NOMO-1 treated with dmso at 0.1 percent for 144 hours (cell line): ENCODE results near the gene TENT5A.
"Not testable (repeated sequence)": the region's sequence is repeated elsewhere in the genome, so short reads cannot be mapped to it uniquely, and the experiment has no call there.

ENCODE experiments used
- DNase-seq: peaks from one replicate; lab custom pipeline; 2025; ENCODE audit not compliant: unreplicated experiment; lab: John Stamatoyannopoulos, UW

TENT5A gene

DNA sequence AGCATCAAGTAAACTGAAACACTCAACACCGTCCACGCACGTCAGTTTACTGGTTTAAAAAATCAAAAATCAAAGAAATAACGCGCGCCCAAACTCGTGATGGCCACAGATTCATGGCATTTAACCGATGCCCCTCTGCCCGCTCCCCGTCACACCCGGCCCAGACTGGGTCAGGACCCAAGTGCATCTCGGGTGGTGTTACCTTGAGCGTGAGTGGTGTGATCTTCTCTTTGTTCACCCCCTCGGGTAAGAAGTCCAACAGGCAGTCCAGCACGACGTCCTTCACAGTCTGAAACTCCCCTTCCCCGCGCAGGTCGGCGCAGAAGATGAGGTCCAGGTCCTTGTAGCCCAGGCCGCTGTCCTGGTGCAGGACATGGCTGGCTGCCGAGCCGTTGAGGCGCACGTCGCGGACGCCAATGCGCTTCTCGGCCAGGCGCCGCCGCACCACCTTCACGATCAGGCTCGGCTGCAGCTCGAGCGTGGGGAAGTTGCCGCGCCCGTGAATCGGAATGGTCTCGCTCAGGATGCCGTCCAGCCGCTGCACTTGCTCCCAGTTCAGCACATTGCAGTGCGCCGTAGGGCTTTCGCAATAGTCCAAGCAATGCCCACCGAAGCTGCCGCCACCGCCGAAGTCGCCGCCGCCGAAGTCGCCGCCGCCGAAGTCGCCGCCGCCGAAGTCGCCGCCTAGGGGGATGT, 945 bp downstream of the TENT5A start:
- DNase-seq = peak; percentile 42

DNA sequence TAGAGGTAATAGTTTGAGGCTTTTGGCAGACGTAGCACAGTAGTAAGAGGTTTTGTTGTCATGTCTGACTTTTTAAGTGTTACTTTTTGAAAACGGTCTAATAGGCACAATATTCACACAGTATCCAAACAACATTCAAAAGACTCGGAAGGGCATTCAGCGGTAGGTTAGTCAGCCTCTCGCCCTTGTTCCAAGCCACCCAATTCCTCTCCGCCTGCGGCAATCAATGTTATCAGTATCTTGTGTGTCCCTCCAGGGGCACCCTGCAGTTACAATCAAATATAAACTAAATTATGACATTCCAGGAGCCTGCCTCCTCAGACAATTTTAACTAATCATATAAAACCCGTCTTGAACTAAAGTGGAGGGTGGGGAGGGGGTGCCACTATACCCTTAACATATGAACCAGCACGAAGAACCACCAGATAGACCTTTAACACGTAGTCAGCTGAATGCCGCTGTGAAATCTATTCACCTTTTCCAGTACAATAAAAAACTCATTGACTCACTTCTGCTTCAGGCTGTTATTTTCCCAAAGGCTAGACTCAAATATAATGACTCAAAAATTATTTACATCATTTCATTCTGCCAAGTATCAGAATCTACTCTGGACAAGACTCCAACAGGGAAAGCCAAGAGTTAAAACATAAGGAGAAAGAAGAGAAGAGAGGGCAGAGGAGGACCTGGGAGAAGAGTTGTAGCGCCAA, 1.6 kb downstream of the TENT5A start:
- no peak for DNase-seq

DNA sequence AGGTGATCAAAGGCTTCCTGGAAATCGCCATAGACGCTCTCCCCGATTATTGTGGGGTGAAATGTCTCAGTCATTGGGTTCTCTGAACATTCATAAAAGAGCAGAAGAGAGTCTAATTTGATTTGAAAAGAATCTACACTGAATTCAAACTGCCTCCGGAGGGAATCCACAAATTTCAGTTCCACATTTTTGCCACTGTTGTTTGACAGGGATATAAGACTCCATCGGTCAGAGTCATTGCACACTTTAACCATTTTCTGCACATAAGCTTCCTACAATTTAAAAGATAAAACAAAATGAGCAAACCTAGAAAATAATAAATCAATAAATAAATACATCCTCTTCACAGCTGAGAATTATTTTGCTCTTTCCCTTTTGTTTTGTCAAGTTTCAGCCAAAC, 2.3 kb downstream of the TENT5A start:
- DNase-seq = no peak

DNA sequence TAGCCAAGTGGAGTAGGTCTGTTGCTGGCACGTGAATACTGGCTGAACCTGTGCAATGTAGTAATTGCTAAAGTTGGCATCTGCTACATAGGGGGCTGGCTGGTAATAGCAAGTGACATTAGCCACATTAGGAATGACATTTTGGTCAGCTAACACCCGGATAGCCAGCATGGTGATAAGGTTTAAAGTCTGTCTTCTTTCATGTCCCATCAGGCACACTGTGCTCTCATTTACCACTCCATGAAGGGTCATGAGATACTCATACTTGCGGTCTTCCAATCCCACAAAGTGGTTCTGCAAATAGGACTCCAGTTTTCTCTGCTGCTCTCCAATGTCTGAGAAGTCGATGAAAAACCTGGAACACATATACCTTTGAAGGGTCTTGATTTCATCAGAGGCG, 2.8 kb downstream of the TENT5A start:
- no peak for DNase-seq

DNA sequence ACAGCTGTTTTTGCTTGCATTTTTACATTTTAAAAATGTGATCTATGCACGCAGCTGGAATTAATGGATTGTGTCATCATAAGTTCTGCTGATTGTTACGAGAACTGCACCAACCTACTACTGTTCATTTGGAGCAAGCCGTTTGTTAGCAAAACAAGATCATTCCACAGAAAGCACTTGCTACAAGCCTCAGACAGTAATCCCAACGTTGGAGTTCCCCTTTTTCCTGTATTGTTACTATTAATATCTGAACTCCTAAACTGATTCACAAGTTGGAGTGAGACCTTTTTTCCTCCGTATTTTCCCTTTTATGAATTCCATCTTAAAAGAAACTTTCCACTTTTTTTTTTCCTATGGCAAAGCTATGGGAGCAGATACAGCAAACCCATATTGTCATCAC, 3.5 kb downstream of the TENT5A start:
- DNase-seq = no peak

DNA sequence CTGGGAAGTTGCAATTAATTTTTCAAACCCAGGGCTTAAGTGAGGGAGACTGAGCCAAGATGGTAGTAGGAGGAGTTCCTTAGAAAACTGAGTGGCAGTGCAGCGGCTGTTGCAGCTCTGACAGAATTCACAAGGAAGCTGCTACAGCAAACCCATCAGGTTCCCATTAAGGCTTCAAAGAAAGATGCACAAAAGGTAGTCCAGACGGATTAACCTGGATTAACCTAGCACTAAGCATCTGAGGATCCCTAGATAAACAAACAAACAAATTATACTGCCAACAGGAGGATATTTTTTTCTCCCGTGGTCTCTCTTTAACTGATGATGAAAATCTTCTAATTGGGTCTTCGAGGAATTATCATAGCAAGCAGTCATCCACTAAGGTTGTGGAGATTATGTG, 5.2 kb downstream of the TENT5A start:
- DNase-seq = no peak

DNA sequence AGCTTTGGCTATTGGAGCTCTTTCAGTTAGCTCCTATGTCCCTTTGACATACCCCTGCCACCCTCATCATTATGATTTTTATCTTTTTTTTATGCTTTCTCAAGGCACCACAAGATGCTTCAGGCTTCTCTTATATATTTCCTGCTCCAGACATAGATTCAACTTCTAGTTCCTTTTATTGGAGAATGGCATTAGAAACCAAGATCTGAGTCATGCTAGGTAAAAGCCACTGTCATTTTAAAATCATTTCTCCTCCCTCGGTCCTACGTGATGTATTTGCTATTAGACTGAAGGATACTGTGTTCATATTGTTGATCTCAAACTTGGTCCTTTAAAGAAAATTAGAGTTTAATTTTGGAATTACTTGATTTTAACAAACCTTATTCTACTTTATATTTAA, 8.3 kb downstream of the TENT5A start:
- DNase-seq = peak; percentile 42

DNA sequence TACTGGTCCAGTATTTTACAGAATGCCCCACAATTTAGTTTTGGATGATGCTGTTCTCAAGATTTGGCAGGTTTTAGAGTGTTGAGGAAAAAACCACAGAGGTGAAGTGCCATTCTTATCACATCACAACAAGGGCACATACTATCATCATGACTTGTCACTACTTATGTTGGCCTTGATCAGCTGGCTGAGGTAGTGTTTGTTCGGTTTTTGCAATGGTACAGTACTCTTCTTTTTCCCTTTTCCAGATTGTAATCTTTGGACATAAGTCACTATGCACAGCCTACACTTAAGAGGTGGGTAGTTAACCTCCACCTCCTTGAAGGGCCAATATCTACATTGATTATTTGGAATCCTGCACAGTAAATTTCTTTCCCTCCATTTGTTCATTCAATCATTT, 8.8 kb downstream of the TENT5A start:
- DNase-seq = no peak

DNA sequence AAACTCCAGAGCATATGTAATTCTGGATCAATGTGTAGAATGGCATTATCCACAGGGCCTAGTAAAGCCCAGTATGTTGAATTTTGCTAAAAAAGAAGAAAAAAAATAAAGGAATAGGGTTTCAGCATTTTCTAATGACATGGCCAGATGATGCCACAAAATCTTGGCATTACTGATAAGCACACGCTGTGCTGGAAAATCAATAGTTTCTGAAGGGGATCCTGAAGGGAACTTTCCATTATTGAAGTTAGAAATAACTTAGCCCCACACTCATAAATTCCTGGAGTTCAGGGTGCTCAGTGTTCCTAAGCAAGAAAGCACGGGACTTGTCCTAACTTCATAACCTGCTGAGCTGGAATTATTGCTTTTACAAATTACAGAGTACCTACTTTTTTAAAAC, 10.8 kb downstream of the TENT5A start:
- no peak for DNase-seq

DNA sequence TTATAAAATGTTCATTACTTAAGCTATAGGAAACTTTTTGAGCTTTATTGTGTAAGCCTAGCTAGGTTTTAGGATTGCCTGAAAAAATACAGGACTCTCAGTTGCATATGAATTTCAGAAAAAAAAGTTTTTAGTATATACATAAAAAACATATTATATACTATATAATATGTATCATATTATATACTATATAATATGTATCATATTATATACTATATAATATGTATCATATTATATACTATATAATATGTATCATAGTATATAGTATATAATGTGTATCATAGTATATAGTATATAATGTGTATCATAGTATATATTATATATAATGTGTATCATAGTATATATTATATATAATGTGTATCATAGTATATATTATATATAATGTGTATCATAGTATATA, 11.9 kb downstream of the TENT5A start:
- DNase-seq = not testable (repeated sequence)

DNA sequence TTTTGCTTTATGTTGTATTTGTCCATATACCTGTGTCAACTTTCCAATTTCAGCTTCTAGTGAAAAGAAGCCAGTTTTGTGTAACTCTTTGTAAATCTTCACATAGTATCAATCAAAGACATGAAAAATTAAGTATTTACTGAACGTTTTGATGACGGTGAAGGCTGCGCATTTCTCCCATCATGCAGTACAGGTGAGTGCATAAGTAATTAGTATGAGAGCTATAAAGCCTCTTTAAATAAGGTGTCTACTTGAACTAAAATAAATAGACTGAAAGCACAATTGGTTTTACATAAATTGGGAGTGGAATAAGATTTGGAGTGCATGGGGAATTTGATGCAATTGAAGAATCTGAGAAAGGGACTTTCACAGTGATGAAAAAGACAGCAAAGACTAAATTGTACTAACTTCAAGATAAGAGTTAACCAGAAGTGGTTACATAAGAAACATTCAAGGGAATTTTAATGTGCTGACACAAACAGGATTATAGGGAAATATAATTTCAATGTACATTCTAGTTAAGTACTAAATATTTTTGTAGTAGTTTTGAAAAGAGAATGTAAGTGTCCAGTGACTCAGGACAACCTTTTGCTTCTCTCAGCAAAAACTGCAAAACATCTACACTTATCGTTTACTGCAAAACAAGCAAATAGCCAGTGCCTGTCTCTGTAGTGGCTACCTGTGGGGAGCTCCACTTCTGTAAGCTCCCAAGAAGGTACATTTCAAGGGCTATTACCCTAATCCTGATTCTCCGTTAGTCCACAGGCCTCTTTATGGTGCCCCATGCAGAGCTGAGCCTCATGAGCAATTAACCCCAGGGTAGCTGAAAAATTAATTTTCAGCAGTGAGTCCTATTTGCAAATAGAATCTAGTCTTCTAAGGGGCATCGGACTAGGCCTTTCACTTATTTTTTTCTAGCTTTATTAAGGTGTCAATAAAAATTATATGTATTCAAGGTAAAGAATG, 13.0 kb downstream of the TENT5A start:
- no peak for DNase-seq

DNA sequence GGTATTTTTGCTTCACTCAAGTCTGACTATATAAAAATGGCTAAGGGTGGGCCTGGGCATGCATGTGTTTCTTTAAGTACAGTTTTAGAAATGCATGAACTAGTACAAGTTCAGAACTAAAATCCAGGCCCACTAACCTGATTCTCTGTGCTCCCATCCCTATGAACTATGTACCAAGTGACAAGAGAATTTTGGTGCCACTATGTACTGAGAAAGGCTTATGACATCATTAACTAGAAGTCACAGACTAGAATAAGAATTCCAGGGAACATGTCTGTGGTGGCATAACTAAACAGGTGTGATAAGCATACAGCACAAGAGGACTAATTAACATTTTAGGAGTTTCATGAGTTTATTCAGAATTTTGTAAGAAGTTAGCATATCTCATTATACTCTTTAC, 16.1 kb downstream of the TENT5A start:
- no peak for DNase-seq

DNA sequence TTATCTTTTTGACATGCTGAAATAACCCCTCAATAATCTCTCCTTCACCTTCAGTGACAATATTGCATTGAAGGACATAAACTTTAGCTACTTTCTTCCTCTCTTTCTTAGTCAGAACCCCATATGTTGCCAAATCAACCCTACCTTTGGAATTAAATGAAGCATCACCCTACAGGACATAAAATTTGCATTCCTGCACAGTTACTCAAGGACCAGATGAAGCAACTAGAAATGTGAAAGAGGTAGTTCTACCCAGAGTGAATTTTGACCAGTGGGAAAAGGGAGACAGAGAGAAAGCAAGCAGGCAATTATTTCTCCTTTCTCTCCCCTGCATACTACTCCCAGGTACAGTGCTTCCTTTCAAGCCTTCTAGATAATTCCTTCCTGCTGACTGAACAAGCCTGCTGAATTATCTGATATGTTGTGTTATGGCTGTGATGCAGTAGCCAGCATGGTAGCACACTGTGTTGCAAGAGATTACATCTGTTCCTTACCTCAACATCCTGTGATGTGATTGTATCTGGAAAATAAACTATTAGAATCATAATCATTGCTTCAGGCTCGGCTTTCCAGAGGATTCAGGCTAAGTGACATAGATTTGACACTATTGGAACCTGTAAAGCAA, 16.6 kb downstream of the TENT5A start:
- no peak for DNase-seq

DNA sequence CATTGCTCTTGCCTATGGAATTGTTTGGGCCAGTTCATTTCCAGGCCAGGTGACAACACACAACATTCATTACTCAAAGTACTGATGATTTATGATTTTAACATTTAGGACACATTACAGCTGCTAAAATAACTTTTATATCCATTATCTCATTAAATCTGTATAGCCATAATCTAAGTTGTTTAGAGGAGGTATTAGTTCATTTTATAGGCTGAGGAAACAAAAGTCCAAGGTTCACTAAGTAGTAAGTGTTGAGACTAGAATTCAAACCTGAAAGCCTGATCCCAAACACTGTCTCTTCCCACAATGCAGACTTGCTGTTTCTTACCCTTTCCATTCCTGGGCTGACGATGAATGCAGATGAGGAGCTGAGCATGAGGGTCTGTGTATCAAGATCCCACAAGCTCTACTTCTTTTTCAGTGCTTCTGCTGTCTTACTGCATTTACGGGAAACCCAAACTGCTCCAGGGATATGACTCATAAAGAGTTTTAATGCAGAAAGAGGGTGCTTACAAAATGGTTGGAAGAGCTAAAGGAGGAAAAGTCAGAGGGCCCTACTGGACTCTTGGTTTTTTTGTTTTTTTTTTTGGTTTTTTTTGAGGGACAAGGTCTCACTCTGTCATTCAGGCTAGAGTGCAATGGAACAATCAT, 17.9 kb downstream of the TENT5A start:
- DNase-seq = no peak

DNA sequence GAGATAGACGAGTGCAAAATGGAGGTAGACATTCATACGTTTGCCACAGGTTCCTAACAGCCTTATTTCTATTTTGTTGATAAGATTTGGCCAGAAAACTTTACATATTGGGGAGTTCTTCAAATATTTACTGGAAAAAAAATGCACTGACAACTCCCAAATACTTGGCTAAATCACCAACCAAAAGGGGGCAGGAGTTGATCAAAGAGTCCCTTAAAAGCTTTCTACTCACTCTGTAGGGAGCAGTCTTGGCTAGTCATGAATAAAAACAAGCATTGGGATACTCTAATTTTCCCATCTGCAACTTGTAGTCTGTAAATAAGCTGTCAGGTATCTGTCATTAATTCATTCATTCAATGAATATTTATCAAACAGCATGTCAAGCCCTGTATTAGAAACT, 18.4 kb downstream of the TENT5A start:
- no peak for DNase-seq

DNA sequence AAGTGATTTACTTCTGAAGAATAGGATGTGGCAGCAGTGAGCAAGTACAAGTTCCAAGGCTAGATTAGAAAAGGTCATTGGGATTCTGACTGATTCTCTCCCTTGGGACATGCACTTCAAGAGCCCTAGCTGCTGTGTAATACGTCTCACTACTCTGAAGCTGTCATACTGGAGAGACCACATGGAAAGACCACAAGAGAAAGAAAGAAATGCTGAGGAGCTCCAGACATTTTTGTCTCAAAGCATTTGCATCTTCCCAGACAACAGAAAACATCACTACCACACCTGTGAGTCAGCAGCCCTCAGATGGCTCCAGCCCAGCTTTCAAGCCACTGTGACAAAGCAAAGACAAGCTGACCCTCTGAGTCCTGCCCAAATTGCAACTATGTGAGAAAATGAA, 20.7 kb downstream of the TENT5A start:
- no peak for DNase-seq

DNA sequence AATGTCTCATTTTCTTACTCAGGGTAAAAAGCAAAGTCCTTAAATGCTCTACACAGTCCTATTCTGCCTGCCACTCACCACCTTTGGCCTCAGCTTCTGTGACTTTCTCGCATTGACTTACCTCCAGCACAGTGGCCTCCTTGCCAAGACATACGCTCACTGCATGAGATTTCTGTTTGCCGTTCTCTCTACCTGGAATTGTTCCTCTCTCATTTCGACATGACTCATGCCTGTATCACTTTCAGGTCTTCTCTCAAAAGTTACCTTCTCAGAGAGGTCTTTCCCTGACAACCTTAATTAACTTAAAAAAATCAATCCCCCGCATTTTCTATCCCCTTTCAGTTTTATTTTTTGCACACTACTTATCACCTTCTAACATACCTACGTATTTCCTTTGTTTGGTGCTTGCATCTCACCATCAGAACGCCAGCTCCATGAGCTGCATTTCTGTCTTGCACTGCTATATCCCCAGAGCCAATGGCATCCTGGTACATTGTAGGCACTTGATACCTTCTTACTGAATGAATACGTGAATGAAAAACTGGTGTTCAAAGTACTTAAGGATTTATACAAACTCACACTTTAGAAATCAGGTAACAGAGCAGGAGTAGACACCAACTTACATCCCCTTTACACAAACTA, 24.5 kb downstream of the TENT5A start:
- no peak for DNase-seq

DNA sequence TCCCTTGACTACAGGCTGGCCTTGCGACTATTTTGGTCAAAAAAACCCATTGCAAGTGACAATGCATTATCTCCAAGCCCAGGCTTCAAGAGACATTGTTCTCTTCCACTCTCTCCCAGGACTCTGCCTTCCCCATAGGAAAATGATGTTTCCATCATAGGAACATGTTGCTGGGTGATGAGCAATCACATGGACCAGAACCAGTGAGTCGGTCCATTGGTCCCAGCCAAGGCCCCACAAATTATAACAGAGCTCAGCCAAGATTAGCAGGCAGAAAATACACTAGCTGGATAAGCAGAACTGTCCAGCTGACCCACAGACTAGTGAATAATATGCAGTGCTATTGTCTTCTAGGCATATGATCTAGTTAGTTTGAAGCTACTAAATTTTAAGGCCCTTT, 27.4 kb downstream of the TENT5A start:
- DNase-seq = no peak

DNA sequence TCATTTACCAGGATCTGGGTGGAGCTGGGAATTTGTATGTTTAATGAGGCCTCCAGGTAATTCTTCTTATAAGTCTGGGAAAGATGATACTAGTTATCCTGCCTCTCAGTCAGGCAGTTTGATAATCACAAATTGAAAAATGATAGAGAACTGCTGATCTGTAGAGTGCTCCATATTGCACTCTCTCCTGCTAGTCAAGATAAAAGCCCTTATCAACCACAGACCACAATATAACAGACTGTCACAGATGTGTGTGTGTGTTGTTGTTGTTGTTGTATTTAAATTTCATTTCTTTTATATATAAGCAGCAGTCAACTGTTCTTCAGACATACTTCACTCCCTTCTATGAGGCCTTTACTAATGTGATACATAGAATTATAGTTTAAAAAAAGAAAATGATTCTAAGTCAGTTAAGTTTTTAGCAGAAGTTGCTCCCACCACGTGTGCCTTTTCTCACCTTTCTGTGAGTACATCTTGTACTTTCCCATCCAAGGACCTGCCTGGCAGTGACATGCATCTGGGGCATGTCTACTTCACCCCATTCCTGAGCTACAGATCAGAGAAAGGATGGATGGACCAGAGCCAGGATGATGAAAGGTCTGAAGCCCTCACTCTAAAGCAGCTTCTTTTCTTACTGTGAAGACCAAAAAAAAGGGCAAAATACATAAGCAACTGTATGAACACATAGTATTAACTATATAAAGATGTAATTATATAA, 29.8 kb downstream of the TENT5A start:
- DNase-seq = no peak

DNA sequence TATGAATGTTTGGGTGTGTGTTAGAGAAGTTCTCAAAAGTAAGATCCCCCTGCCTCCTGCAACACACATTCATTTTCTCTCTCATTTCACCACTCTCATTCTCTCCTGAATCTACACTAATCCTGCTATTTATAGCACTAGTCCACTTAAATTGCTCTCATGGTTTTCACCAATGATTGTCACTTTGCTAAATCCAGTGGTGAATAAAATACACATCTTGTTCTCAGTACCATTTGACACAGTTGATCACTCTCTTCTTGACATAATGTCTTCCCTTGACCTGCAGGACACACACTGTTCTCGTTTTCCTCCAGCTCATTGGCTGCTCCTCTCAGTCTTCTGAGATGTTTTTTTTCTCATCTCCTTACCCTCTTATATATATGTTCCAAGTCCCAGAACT, 32.1 kb downstream of the TENT5A start:
- no peak for DNase-seq
